Esophagus squamous epithelium (tissue), 5 donors: ENCODE data around the gene FGFRL1. TPM values are rescaled to one million over a fixed set of nuclear protein-coding genes. Genes with fewer than 3 reads are reported as not detected.

ENCODE experiments used
- DNase-seq: peaks from one replicate; lab custom pipeline; 2025; lab: John Stamatoyannopoulos, UW
- H3K27ac ChIP-seq, 4 donors: fragments of 200-600 bp; sonication (generic); one replicate each; pipeline ENCODE4 v1.5.1; 2016 to 2019; ENCODE audit warnings: mild to moderate bottlenecking in 1 of 4
- H3K27me3 ChIP-seq, 4 donors: fragments of 200-600 bp; sonication (generic); 1 replicate in 3 of 4; 2 replicates in 1 of 4; pipeline versions ENCODE4 v1.5.1 to v1.6.0; 2017 to 2021; ENCODE audit warnings: antibody characterized with exemption in 1 of 4
- H3K36me3 ChIP-seq, 3 donors: fragments of 200-600 bp; sonication (generic); one replicate each; pipeline ENCODE4 v1.5.1; 2016 to 2019
- H3K4me1 ChIP-seq, 3 donors: fragments of 200-600 bp; sonication (generic); one replicate each; pipeline ENCODE4 v1.5.1; 2017 to 2019
- H3K4me3 ChIP-seq, 4 donors: fragments of 200-600 bp; sonication (generic); 1 replicate in 3 of 4; 2 replicates in 1 of 4; pipeline ENCODE4 v1.5.1; 2016 to 2019; ENCODE audit warnings: mild to moderate bottlenecking in 2 of 4, moderate library complexity in 1 of 4
- H3K9me3 ChIP-seq, 3 donors: fragments of 200-600 bp; sonication (generic); one replicate each; pipeline ENCODE4 v1.5.1; 2016 to 2019
- POLR2A ChIP-seq, 4 donors: fragments of 450-650 bp; IDR thresholded peaks; one replicate each; pipeline ENCODE4 v1.6.1; 2017; ENCODE audit warnings: antibody characterized with exemption in 4 of 4, mild to moderate bottlenecking in 4 of 4, moderate library complexity in 3 of 4
- WGBS, 2 donors: methylation state at CpG; one replicate each; pipeline ENCODE4 v1.1.5; 2018; 5-methylcytosine and 5-hydroxymethylcytosine counted together
- intact Hi-C: fragments of 100-400 bp; cut with DNase I; formaldehyde crosslinking; loops from one replicate; pipeline ENCODE4 v1.15.0; 2022
- total RNA-seq, 4 donors: library from RNA; depleted of rRNA; stranded (reverse); fragments of >200 nt; gene quantifications; one replicate each; pipeline ENCODE4 v1.1.0, GENCODE V29; 2016
- TF ChIP-seq, protein P1 (sequence below), 6 experiments: fragments of 450-650 bp in 4 of 6; fragments of 200-600 bp in 2 of 6; sonication (generic) in 2 of 6; IDR thresholded peaks; one replicate each; pipeline ENCODE4 v1.5.1; 2016 to 2019; ENCODE audit warnings: antibody characterized with exemption in 6 of 6, mild to moderate bottlenecking in 4 of 6, moderate library complexity in 4 of 6
- donor health status: DM: yes; HTN: yes; CAD: no.

FGFRL1 gene
- total RNA-seq, 4 donors from 2014 or later, result 2.8 to 10.1 (median 4.7) TPM

DNA sequence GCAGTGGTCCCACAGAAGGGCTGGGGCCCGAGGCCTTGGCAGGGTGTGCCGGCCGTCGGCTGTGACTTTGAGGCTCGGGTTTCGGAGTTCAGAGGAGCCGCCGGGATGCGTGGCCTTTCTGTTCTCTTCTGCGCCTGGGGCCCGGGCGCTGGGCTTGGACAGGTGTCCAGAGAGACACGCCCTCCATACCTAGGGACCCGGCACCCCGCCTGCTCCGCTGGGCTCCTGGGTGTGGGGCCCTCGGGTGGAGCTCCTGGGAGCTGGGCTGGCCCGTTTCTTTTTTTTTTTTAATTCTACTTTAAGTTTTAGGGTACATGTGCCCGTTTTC lies 11.3 kb downstream of the FGFRL1 start:
- WGBS, 2 donors, result 79% methylated on average over 9 of the region's 19 CpGs; no CpG with 5 or more reads in 1 of the 2 donors
- Histone ChIP-seq H3K36me3 (peaks cover 0 to 19% (median 0%) of the 10 kb centered on the region in 3 donors), H3K27me3 (peaks cover 0 to 2% (median 0%) of the 10 kb centered on the region in 4 donors), H3K9me3 (no peaks in the 10 kb centered on the region), H3K27ac (no peak overlapping the region), H3K4me3 (no peak overlapping the region), H3K4me1 (peaks cover 0 to 7% (median 0%) of the 10 kb centered on the region in 3 donors)
- TF ChIP-seq, protein P1, sequence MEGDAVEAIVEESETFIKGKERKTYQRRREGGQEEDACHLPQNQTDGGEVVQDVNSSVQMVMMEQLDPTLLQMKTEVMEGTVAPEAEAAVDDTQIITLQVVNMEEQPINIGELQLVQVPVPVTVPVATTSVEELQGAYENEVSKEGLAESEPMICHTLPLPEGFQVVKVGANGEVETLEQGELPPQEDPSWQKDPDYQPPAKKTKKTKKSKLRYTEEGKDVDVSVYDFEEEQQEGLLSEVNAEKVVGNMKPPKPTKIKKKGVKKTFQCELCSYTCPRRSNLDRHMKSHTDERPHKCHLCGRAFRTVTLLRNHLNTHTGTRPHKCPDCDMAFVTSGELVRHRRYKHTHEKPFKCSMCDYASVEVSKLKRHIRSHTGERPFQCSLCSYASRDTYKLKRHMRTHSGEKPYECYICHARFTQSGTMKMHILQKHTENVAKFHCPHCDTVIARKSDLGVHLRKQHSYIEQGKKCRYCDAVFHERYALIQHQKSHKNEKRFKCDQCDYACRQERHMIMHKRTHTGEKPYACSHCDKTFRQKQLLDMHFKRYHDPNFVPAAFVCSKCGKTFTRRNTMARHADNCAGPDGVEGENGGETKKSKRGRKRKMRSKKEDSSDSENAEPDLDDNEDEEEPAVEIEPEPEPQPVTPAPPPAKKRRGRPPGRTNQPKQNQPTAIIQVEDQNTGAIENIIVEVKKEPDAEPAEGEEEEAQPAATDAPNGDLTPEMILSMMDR (IDR thresholded peaks at IDR 0.05), result no peak
- no peak for TF ChIP-seq POLR2A (IDR thresholded peaks at IDR 0.05)
- intact Hi-C loops, result no loop called here
- no peak for DNase-seq

DNA sequence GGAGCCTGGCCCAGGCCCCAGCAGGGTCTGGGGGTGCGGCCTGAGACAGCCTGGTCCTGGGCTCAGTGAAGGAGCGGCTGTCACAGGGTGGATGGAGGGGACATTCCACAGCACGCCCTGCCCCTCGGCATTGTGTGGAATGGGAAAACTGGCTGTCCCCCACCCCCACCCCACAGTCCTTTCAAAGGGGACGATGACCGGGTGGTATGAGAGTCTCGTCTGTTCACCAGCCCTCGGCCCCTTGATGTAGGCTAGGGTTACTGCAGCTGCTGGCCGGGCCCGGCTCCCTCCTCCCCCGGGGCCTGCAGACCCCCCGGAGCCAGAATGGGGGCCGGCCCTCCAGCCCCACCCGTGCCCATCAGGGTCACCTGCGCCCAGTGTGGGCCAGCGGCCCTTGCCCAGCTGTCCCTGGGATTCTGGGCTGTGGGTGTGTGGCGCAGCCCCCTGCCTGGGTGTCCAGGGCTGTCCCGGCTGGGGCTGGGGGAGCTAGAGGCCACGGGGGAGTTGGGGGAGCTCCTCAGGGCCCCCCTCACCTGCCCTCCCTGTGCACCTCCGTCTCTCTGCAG lies 11.7 kb downstream of the FGFRL1 start:
- no peak overlapping the region for H3K27ac ChIP-seq
- H3K4me1 ChIP-seq, result peaks cover 0 to 7% (median 0%) of the 10 kb centered on the region in 3 donors
- no peak for DNase-seq
- H3K4me3 ChIP-seq, result no peak overlapping the region
- H3K9me3 ChIP-seq, result no peaks in the 10 kb centered on the region
- intact Hi-C loops, result no loop called here
- H3K36me3 ChIP-seq, result peaks cover 0 to 19% (median 0%) of the 10 kb centered on the region in 3 donors
- WGBS, 2 donors, result no CpG with 5 or more reads among the region's 20 CpGs
- TF ChIP-seq, protein P1 (IDR thresholded peaks at IDR 0.05), result no peak
- TF ChIP-seq POLR2A (IDR thresholded peaks at IDR 0.05), result no peak
- H3K27me3 ChIP-seq, result peaks cover 0 to 7% (median 0%) of the 10 kb centered on the region in 4 donors

DNA sequence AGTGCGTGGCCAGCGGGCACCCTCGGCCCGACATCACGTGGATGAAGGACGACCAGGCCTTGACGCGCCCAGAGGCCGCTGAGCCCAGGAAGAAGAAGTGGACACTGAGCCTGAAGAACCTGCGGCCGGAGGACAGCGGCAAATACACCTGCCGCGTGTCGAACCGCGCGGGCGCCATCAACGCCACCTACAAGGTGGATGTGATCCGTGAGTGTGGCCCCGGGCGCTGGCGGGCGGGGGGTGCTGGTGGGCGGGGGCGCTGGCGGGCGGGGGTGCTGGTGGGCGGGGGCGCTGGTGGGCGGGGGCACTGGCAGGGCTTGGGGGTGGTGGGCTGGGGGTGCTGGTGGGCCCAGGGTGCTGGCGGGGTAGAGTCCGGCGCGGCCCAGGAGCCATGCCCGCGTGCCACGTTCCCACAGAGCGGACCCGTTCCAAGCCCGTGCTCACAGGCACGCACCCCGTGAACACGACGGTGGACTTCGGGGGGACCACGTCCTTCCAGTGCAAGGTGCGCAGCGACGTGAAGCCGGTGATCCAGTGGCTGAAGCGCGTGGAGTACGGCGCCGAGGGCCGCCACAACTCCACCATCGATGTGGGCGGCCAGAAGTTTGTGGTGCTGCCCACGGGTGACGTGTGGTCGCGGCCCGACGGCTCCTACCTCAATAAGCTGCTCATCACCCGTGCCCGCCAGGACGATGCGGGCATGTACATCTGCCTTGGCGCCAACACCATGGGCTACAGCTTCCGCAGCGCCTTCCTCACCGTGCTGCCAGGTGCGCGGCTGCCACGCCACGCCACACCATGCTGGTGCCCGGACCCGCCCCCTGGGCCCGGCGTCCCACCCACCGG lies 12.7 kb downstream of the FGFRL1 start:
- Histone ChIP-seq H3K27me3 (peaks cover 0 to 16% (median 0%) of the 10 kb centered on the region in 4 donors), H3K36me3 (peaks cover 0 to 19% (median 0%) of the 10 kb centered on the region in 3 donors), H3K27ac (no peak overlapping the region), H3K4me1 (peaks cover 0 to 7% (median 0%) of the 10 kb centered on the region in 3 donors), H3K9me3 (no peaks in the 10 kb centered on the region), H3K4me3 (no peak overlapping the region)
- TF ChIP-seq, protein P1 (IDR thresholded peaks at IDR 0.05), result no peak
- TF ChIP-seq POLR2A (IDR thresholded peaks at IDR 0.05), result no peak
- 93 to 100% methylated on average over 1 to 21 of the region's 83 CpGs for WGBS, 2 donors
- intact Hi-C loops, result no loop called here
- no peak for DNase-seq

DNA sequence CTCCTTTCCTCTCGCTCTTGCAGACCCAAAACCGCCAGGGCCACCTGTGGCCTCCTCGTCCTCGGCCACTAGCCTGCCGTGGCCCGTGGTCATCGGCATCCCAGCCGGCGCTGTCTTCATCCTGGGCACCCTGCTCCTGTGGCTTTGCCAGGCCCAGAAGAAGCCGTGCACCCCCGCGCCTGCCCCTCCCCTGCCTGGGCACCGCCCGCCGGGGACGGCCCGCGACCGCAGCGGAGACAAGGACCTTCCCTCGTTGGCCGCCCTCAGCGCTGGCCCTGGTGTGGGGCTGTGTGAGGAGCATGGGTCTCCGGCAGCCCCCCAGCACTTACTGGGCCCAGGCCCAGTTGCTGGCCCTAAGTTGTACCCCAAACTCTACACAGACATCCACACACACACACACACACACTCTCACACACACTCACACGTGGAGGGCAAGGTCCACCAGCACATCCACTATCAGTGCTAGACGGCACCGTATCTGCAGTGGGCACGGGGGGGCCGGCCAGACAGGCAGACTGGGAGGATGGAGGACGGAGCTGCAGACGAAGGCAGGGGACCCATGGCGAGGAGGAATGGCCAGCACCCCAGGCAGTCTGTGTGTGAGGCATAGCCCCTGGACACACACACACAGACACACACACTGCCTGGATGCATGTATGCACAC lies 13.6 kb downstream of the FGFRL1 start:
- Histone ChIP-seq H3K27me3 (peaks cover 0 to 25% (median 0%) of the 10 kb centered on the region in 4 donors), H3K27ac (no peak overlapping the region), H3K36me3 (peaks cover 0 to 19% (median 0%) of the 10 kb centered on the region in 3 donors), H3K4me1 (peaks cover 0 to 7% (median 0%) of the 10 kb centered on the region in 3 donors), H3K9me3 (no peaks in the 10 kb centered on the region), H3K4me3 (no peak overlapping the region)
- TF ChIP-seq, protein P1 (IDR thresholded peaks at IDR 0.05), result no peak
- no peak for TF ChIP-seq POLR2A (IDR thresholded peaks at IDR 0.05)
- DNase-seq, result no peak
- 89% methylated on average over 8 of the region's 32 CpGs; no CpG with 5 or more reads in 1 of the 2 donors for WGBS, 2 donors
- intact Hi-C loops, result no loop called here
